GM19193 (cell line): Measurements from ENCODE around the gene RIMS3.

Experiments
- POLR2A ChIP-seq: IDR thresholded peaks from 4 replicates; pipeline ENCODE4 v1.6.1; 2011; ENCODE audit not compliant: insufficient read depth, insufficient read length; ENCODE audit errors: extremely low read depth

Gene RIMS3

DNA sequence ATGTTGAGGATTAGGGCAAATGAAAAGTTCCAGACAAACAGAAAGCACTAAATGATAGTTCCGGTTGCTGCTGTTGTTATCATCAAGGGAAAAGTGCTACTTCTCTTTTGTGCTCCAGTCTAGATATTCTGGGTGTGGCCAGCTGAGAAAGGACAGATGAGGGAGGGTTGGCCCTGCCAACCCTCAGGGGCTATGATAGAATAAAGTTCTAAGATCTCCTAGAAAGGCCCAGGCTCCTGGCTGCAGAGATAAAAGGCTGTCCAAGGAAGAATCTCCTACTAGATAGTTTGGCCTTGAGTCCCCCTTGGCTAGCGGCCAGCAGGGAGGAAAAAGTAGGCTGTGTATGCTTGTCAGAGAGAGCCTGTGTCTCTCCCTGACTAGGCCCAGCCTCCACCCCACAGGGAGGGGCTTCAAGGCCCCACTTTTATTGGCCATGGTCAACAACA lies 31.5 kb downstream of the RIMS3 start:
- no peak for TF ChIP-seq POLR2A

DNA sequence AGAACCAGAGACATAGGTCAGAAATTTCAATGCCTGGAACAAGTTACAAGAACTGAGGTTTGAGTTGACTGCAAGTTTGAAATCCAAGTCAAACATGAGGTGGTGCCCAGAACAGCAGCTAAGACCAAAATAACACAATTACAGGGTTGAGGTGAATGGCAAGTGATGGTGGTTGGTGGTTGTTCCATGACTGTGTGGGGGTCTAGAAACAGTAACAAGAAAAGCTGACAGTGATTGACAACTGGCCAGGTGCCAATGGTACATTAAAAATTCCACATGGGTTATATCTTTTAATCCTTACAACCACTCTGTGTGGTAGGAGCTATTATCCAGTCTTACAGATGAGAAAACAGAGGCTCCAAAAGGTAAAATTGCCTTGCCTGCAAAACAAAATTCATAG lies 32.0 kb downstream of the RIMS3 start:
- TF ChIP-seq POLR2A, result no peak

DNA sequence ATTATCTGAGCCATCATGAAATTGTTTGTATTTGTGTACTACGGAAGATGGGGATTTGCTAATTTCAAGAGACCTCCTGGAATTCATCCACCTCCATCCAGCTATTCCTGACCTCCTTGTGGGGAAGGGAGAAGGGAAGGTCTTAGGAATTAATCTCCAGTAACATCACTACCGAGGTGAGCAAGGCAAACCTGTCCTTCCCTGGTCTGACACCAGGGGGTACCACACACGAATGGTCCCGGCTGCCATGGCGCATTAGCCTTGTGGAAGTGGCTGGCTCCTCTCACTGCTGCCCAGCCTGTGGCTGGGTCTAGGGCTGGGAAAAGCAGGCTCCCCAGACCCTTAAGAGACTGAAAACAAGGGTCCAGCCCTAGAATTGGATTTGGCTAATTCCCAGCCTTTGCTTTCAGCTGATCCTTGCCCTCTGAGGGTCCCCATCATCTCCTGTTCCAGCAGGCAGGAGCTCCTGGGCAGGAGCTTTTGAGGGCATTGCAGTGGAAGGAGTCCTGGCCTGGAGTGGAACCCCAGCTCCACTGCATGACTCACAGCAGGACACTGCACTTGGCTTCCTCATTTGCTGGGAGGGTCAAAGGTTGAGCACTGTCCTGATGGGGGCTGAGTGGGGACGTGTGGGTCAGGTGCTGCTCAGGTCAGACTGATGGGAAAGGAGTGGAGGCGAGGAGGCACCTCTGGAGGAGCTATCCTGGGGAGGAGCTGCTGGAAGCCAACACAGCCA lies 34.8 kb downstream of the RIMS3 start:
- no peak for TF ChIP-seq POLR2A

DNA sequence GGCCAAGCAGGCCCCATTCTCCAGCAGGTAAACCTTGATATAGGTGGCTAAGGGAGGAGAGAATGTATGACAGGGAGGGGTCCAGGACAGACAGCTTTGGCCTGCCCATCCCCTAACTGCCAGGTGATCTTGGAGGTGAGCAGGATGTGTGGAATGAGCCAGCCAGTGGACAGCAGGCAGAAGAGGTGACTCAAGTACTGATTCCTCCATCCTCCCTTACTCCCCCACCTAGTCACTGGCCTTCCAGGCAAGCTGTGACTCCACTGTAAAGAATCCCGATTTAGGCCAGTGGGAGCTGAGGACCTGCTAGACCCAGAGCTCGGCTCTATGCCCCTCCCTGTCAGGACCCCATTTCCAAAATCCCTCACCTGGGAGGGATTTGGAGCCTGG lies 36.6 kb downstream of the RIMS3 start:
- TF ChIP-seq POLR2A, result no peak

DNA sequence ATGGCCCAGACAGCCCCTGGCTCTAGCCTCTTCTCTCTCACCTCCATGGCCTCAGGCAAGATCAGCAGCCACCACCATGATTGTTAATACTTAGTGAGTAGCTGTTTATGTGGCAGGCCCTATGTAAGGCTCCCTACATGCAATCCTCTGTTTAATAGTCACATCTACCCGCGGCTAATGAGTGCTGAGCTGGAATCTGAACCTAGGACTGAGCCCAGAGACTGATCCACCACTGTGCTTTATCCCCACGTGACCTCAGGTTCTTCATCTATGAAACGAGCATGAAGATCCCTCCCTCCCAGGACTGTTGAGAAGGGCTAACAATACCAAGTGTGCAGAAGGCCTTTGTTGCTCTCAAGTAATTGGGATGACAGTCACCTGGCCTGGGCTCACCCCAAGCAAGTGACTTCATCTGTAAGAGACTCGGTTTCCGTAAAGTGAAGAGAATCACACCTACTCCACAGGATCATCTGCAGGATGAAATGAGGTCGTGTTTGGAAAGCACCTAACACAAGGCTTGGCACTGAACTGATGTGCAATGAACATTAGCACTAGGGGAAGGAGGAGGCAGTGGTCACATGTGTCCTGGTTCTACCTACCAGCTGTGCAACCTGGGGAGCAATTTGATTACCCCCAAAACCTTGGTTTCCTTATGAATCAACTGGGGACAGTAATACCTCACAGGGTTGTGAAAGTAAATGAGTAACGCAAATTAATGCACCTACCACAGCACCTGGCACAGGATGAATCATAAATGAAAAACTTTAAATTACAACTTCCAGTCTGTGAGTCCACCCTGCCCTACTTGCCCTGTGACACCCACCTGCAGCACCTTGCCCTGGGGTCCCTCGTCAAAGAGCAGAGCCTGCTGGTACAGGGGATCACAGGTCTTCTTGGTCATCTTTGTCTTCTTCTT lies 37.2 kb downstream of the RIMS3 start:
- TF ChIP-seq POLR2A, result no peak

GRCh38 chr1:40626383-40626770 lies 39.1 kb downstream of the RIMS3 start:
- TF ChIP-seq POLR2A, result no peak

DNA sequence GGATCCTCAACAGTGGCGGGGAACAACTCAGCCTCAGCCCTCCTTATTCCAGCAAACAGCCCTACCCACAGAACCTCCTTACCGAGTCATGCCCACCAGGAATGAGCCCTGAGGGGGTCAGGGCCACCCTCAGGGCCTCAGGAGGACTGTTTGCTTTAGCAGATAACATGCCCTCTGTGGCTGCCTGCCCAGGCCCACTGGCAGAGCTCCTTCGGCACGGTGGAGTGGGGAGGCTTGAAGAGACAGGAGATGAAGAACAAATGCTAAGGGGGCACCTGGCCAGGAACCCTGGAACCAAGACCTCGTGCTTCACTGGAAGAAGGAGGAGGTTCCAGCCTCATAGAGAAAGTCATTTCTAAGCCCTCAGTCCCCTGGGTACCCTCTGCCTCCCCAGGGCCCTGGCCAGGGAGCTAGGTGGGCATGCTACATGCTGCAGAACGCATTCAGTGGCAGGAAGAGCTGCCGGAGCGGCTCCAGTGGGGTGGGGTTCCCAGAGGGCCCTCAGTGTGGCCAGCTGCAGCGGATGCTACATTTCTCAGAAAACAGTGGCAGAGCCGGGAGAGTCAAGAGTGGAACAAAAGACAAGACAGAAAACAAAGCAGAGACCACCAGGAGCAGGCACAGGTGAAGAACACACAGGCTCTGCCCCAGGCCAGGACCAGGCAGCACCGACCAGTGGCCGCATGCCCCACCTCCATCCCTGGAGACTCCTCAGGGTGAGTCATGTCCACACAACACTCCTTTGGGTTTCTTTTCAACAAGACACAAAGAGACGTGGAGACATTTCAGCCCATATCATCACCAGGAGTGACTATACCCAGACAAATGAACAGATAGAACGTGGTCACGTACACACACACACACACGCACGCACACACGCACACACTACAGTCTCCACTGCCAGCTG lies 39.8 kb downstream of the RIMS3 start:
- TF ChIP-seq POLR2A, result no peak

GRCh38 chr1:40625076-40625475 lies 40.4 kb downstream of the RIMS3 start:
- no peak for TF ChIP-seq POLR2A

DNA sequence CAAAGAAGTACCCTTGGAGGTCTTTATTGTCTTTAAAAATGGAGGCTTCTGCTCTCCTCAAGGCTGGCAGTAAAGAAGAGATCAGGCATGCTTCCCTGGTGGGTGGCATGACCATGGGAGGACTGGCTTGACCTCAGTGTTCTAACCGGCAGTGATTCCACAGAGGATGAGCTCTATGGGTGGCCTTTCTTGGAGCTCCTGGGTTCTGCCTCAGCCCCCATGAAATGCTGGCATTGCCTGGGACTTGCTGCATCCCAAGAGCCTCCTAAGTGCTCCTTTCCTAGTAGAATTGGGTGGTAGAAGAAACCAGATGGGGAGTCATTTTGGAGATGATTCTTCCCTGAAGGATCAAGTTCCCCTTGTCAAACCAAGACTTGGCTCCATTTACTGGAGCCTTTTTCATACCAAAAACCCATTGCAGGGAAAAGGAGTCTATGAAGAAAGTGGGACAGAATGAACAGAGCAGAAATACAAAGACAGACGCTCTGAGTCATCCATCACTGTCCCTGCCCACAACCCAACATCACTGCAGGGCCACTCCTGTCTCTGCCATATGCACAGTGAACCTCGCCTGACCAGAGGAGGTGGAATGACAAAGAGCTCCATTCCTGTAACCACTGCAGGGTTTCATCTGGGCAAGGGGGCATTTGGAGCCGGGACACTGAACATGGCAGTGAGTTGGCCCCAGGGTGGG lies 42.4 kb downstream of the RIMS3 start:
- TF ChIP-seq POLR2A, result no peak

DNA sequence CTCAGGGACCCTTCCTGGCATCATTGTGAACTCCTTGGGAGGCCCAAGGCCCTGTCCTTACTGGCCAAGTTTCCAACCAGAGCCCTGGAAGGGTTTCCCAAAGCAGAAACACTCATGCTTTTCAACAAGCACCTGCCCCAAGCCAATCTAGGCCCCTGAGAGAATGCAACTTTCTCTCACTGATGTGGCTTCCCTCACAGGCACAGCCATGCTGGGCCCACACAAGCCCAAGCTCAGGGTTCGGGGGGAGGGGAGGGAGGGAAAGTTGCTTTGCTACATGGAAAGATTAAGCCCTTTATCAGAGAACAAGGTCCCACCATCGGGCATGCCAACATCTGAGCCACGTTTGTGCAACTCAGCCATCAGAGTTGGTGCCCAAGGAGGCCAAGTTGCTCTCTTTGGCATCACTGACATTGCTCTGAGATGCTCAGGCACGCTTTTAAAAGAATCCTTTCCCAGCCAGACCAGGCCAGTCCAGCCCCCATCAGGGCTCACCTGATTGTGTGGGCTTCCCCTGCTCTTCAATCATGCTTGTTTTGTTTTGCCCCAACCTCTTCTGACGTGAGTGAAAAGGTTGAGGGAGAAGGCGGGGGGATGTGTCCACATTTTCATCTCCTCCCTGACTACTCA lies 43.5 kb downstream of the RIMS3 start:
- no peak for TF ChIP-seq POLR2A

- TF ChIP-seq POLR2A, result no peak
Measured at GRCh38 chr1:40620586-40621210, 44.8 kb downstream of the RIMS3 start.

DNA sequence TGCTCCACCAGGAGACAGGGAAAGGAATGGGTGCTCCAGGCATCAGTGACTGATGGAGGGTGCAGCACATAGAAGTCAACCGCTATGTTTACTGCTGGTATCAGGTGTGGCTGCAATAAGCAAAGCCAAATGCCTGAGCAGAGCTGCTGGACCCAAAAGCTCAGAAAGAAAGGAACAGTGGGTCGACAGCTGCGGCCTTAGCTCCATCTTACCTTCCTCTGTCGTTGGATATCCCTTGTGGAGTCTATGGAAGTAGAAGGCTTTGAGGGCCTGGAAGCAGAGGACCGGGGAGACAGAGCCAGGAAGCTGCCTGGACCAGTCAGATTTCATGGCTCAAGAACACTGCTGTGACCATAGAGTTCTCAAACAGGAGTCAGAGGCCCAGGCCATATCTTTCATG lies 45.3 kb downstream of the RIMS3 start:
- no peak for TF ChIP-seq POLR2A

GRCh38 chr1:40618108-40618507 lies 47.4 kb downstream of the RIMS3 start:
- TF ChIP-seq POLR2A, result no peak
